HepG2 (cell line): ENCODE results near the gene SAYSD1. TPM values are rescaled to one million over a fixed set of nuclear protein-coding genes. Genes with fewer than 3 reads are reported as not detected.

Source experiments
- ATAC-seq: fragments of 200-7000 bp; cut with Tn5 transposase; 3 replicates; pipeline ENCODE4 v1.9.1; 2020; ENCODE audit warnings: mild to moderate bottlenecking, moderate library complexity
- BruUV-seq: library from RNA; stranded (reverse); fragments of 400-500 nt; replicated peaks from 2 replicates; lab custom pipeline; 2021; lab: Mats Ljungman, UMichigan
- CTCF ChIA-PET: fragments of 300-600 bp; formaldehyde crosslinking; extraction: SDS; loops from one replicate; lab custom pipeline; 2021; ENCODE audit warnings: low total read pairs, inconsistent platforms, low intra/inter-chr PET ratio; lab: Yijun Ruan, JAX
- POLR2A ChIA-PET: fragments of 350-600 bp; sonication (Branson Sonifier 250); formaldehyde crosslinking; loops from one replicate; lab custom pipeline; 2020; ENCODE audit warnings: antibody characterized with exemption, inconsistent platforms; lab: Yijun Ruan, JAX
- DNase-seq: peaks from one replicate; pipeline ENCODE4 v3.0.0-alpha.2; 2015; ENCODE audit warnings: low spot score
- FAIRE-seq: peaks from 3 replicates; lab custom pipeline; 2011; peaks lifted over from hg19 to GRCh38; lab: Jason Lieb, UNC
- H2AFZ ChIP-seq: one replicate; pipeline ENCODE4 v1.6.1; 2011; ENCODE audit warnings: low read length, inconsistent platforms
- H3K27ac ChIP-seq: fragments of 300-600 bp; 3 replicates; pipeline ENCODE4 v1.8.0; 2011; ENCODE audit warnings: mixed run types, mild to moderate bottlenecking, mixed read lengths, low read length, inconsistent platforms; ENCODE audit not compliant: insufficient read depth; ENCODE audit errors: extremely low read length
- H3K27me3 ChIP-seq, 2 experiments: fragments of 200-600 bp in 1 of 2; 2 replicates in 1 of 2; 3 replicates in 1 of 2; pipeline versions ENCODE4 v1.6.0 to v1.8.0; 2011; ENCODE audit warnings: low read length in 2 of 2, mild to moderate bottlenecking in 2 of 2, moderate library complexity in 2 of 2, inconsistent platforms in 1 of 2; ENCODE audit not compliant: insufficient read depth in 2 of 2, control insufficient read depth in 1 of 2
- H3K36me3 ChIP-seq, 2 experiments: fragments of 200-600 bp in 1 of 2; replicated peaks in 1 of 2; 2 replicates in 1 of 2; 3 replicates in 1 of 2; pipeline versions ENCODE4 v1.5.1 to v1.8.0; 2011; ENCODE audit warnings: low read length in 2 of 2, inconsistent platforms in 1 of 2; ENCODE audit not compliant: insufficient read depth in 2 of 2, control insufficient read depth in 1 of 2
- H3K4me1 ChIP-seq: 2 replicates; pipeline ENCODE4 v1.5.1; 2012; ENCODE audit warnings: low read length, inconsistent platforms; ENCODE audit not compliant: insufficient read depth
- H3K4me2 ChIP-seq: 2 replicates; pipeline ENCODE4 v1.6.0; 2011; ENCODE audit warnings: low read depth, low read length, inconsistent platforms
- H3K4me3 ChIP-seq, 3 experiments: fragments of 200-600 bp in 1 of 3; sonication (generic), shearing (Covaris generic) in 1 of 3; replicated peaks in 1 of 3; 2 replicates each; pipeline ENCODE4 v1.5.1; 2011 to 2016; ENCODE audit warnings: low read length in 3 of 3, inconsistent platforms in 2 of 3, low read depth in 2 of 3, mild to moderate bottlenecking in 2 of 3, control low read depth in 1 of 3, mixed read lengths in 1 of 3; ENCODE audit not compliant: insufficient read depth in 1 of 3
- H3K79me2 ChIP-seq: one replicate; pipeline ENCODE4 v1.6.1; 2011; ENCODE audit warnings: low read length, inconsistent platforms; ENCODE audit not compliant: insufficient read depth
- H3K9ac ChIP-seq: 2 replicates; pipeline ENCODE4 v1.6.0; 2011; ENCODE audit warnings: mild to moderate bottlenecking, low read depth, low read length, inconsistent platforms; ENCODE audit not compliant: insufficient read depth
- H3K9me3 ChIP-seq: 2 replicates; pipeline ENCODE4 v1.5.1; 2012; ENCODE audit warnings: mild to moderate bottlenecking, low read length
- H4K20me1 ChIP-seq: 2 replicates; pipeline ENCODE4 v1.6.0; 2011; ENCODE audit warnings: inconsistent platforms, mild to moderate bottlenecking, low read length, moderate library complexity; ENCODE audit not compliant: insufficient read depth
- AGO2 ChIP-seq: fragments of 200-400 bp; formaldehyde crosslinking; optimal IDR thresholded peaks from 2 replicates; pipeline ENCODE3; 2017; ENCODE audit warnings: mild to moderate bottlenecking, low read depth, low read length, moderate library complexity
- ARID4A ChIP-seq: sonication (generic); formaldehyde crosslinking; IDR thresholded peaks from 2 replicates; pipeline ENCODE4 v1.5.0; 2020; ENCODE audit warnings: mild to moderate bottlenecking, missing genetic modification reagents, borderline replicate concordance
- CHCHD3 ChIP-seq: sonication (generic); formaldehyde crosslinking; IDR thresholded peaks from 2 replicates; pipeline ENCODE4 v1.8.0; 2022; ENCODE audit warnings: mild to moderate bottlenecking, missing genetic modification reagents, moderate library complexity
- HOXA9 ChIP-seq: sonication (generic); formaldehyde crosslinking; IDR thresholded peaks from 2 replicates; pipeline ENCODE4 v1.8.1; 2022; ENCODE audit warnings: missing genetic modification reagents, mild to moderate bottlenecking, moderate library complexity, borderline replicate concordance
- MAFF ChIP-seq: IDR thresholded peaks from 2 replicates; pipeline ENCODE4 v1.6.1; 2011; ENCODE audit warnings: low read depth, low read length, improper control_type of control experiment
- RORA ChIP-seq: sonication (generic); formaldehyde crosslinking; IDR thresholded peaks from 2 replicates; pipeline ENCODE4 v1.5.0; 2020; ENCODE audit warnings: mild to moderate bottlenecking, missing genetic modification reagents, moderate library complexity
- UBTF ChIP-seq: sonication (generic); formaldehyde crosslinking; IDR thresholded peaks from 2 replicates; pipeline ENCODE4 v1.4.0; 2020; ENCODE audit warnings: mild to moderate bottlenecking, missing genetic modification reagents
- ZNF331 ChIP-seq: sonication (generic); formaldehyde crosslinking; IDR thresholded peaks from 2 replicates; pipeline ENCODE4 v1.4.0; 2020; ENCODE audit warnings: missing genetic modification reagents
- ZNF709 ChIP-seq: sonication (generic); formaldehyde crosslinking; IDR thresholded peaks from 2 replicates; pipeline ENCODE4 v1.5.0; 2020; ENCODE audit warnings: mild to moderate bottlenecking, missing genetic modification reagents
- ZNF83 ChIP-seq: sonication (generic); formaldehyde crosslinking; IDR thresholded peaks from 2 replicates; pipeline ENCODE4 v1.4.0; 2020; ENCODE audit warnings: missing genetic modification reagents, mild to moderate bottlenecking, borderline replicate concordance
- ZNF841 ChIP-seq: sonication (generic); formaldehyde crosslinking; IDR thresholded peaks from 2 replicates; pipeline ENCODE4 v1.8.1; 2023; ENCODE audit warnings: missing genetic modification reagents, borderline replicate concordance
- WGBS: methylation state at CpG from one replicate; pipeline ENCODE4 v1.1.6; 2017; ENCODE audit warnings: low lambda C conversion rate; 5-methylcytosine and 5-hydroxymethylcytosine counted together
- in situ Hi-C: cut with HindIII; loops from 2 replicates; pipeline ENCODE4 v1.10.0; 2017; ENCODE audit warnings: low pct_unique_long_range_greater_than_20kb; ENCODE audit not compliant: extremely low pct_ligation_motif_present
- intact Hi-C: fragments of 100-400 bp; cut with micrococcal nuclease; formaldehyde crosslinking; loops from one replicate; pipeline ENCODE4 v1.10.0; 2022; ENCODE audit not compliant: unreplicated experiment
- polyA plus RNA-seq, 8 experiments: library from polyadenylated mRNA; depleted of rRNA in 3 of 8; stranded (reverse) in 7 of 8; unstranded in 1 of 8; fragments of >200 nt; fragmentation: Illumina TruSeq in 4 of 8; extraction: Trizol in 4 of 8; gene quantifications; 2 replicates each; pipeline versions ENCODE4 v1.2.1 to v1.2.3, GENCODE V29; 2011 to 2016; ENCODE audit warnings: low read depth in 4 of 8, missing spikeins in 1 of 8, mixed read lengths in 1 of 8; ENCODE audit not compliant: insufficient read depth in 1 of 8
- total RNA-seq, 5 experiments: library from RNA; depleted of rRNA; stranded (reverse); fragments of >200 nt; fragmentation: Illumina TruSeq; extraction: Trizol; gene quantifications; 2 replicates each; pipeline ENCODE4 v1.2.3, GENCODE V29; 2016; ENCODE audit warnings: low read depth in 1 of 5
- TF ChIP-seq, protein P1 (sequence below): sonication (generic); formaldehyde crosslinking; conservative IDR thresholded peaks from 2 replicates; pipeline ENCODE4 v1.8.1; 2023; ENCODE audit warnings: missing genetic modification reagents
- TF ChIP-seq, protein P2 (sequence below): sonication (generic); formaldehyde crosslinking; IDR thresholded peaks from 2 replicates; pipeline ENCODE4 v1.8.1; 2022; ENCODE audit warnings: low read depth, mild to moderate bottlenecking, missing genetic modification reagents

The SAYSD1 gene
- total and polyA plus RNA-seq, 2 of the 13 experiments (the other 11 are each of a cell fraction or from before 2014, with no cell fraction given), result 10.1 to 16.0 TPM

GRCh38 chr6:39090036-39090435, 24.9 kb downstream of the SAYSD1 start:
- Histone ChIP-seq H3K27me3 (peaks cover 0 to 33% of the 10 kb centered on the region in 2 experiments; a peak in 2 of 5 replicates), H3K36me3 (no peaks in the 10 kb centered on the region), H4K20me1 (no peaks in the 10 kb centered on the region), H3K9me3 (no peaks in the 10 kb centered on the region), H3K4me1 (0 out of 2 replicates have a peak, but pooled peaks cover 8% of the 10 kb centered on the region), H3K4me3 (no peak overlapping the region), H3K27ac (no peak overlapping the region), H3K9ac (no peak overlapping the region), H3K79me2 (no peaks in the 10 kb centered on the region), H2AFZ (no peak overlapping the region), H3K4me2 (no peak overlapping the region)
- FAIRE-seq (no peak), DNase-seq (no peak), ATAC-seq (no peak)
- TF ChIP-seq ZNF709 (no peak), ZNF83 (CRISPR knock-in tag) (no peak), CHCHD3 (CRISPR knock-in tag) (no peak), ZNF841 (CRISPR knock-in tag) (no peak), UBTF (no peak), AGO2 (no peak), ZNF331 (CRISPR knock-in tag) (no peak), HOXA9 (CRISPR knock-in tag) (no peak), RORA (no peak), ARID4A (CRISPR knock-in tag) (no peak), MAFF (no peak)
- TF ChIP-seq, protein P1, sequence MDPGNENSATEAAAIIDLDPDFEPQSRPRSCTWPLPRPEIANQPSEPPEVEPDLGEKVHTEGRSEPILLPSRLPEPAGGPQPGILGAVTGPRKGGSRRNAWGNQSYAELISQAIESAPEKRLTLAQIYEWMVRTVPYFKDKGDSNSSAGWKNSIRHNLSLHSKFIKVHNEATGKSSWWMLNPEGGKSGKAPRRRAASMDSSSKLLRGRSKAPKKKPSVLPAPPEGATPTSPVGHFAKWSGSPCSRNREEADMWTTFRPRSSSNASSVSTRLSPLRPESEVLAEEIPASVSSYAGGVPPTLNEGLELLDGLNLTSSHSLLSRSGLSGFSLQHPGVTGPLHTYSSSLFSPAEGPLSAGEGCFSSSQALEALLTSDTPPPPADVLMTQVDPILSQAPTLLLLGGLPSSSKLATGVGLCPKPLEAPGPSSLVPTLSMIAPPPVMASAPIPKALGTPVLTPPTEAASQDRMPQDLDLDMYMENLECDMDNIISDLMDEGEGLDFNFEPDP (CRISPR knock-in tag), result no peak
- TF ChIP-seq, protein P2, sequence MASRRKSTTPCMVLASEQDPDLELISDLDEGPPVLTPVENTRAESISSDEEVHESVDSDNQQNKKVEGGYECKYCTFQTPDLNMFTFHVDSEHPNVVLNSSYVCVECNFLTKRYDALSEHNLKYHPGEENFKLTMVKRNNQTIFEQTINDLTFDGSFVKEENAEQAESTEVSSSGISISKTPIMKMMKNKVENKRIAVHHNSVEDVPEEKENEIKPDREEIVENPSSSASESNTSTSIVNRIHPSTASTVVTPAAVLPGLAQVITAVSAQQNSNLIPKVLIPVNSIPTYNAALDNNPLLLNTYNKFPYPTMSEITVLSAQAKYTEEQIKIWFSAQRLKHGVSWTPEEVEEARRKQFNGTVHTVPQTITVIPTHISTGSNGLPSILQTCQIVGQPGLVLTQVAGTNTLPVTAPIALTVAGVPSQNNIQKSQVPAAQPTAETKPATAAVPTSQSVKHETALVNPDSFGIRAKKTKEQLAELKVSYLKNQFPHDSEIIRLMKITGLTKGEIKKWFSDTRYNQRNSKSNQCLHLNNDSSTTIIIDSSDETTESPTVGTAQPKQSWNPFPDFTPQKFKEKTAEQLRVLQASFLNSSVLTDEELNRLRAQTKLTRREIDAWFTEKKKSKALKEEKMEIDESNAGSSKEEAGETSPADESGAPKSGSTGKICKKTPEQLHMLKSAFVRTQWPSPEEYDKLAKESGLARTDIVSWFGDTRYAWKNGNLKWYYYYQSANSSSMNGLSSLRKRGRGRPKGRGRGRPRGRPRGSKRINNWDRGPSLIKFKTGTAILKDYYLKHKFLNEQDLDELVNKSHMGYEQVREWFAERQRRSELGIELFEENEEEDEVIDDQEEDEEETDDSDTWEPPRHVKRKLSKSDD, result no peak
- 32% methylated on average over 4 of the region's 4 CpGs for WGBS
- in situ Hi-C loops (no loop called here), intact Hi-C loops (no loop called here)
- BruUV-seq, result no TSS peak
- CTCF ChIA-PET, result no interaction called here
- POLR2A ChIA-PET, result no interaction called here
